ENCODE results near the gene MS4A8.
"Not testable (repeated sequence)": the region's sequence is repeated elsewhere in the genome, so short reads cannot be mapped to it uniquely, and the experiment has no call there.

Gene MS4A8, protein sequence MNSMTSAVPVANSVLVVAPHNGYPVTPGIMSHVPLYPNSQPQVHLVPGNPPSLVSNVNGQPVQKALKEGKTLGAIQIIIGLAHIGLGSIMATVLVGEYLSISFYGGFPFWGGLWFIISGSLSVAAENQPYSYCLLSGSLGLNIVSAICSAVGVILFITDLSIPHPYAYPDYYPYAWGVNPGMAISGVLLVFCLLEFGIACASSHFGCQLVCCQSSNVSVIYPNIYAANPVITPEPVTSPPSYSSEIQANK

DNA sequence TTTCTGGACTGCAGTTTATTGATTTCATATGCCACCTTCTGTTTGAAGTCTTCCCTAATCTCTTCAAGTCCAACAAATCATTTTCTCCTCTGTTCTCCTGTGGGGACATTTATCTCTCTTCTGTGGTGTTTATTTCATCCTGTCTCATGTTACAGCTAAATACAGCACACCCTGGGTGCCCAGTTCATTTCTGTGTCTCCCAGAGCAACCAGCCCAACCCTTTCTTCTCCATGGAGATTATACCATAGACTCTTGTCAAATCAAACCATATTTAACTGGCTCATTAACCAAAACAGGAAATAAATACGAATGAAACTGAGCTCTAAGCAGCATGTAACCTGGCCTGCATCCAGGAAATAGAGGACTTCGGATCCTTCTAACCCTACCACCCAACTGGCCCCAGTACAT, at the start of gene MS4A8:
TSS of gene MS4A8 (plus strand) at position 329 of the 408 bp plus-strand sequence. CDS start 1,249 bp downstream, outside the sequence.
- no peak for DNase-seq

DNA sequence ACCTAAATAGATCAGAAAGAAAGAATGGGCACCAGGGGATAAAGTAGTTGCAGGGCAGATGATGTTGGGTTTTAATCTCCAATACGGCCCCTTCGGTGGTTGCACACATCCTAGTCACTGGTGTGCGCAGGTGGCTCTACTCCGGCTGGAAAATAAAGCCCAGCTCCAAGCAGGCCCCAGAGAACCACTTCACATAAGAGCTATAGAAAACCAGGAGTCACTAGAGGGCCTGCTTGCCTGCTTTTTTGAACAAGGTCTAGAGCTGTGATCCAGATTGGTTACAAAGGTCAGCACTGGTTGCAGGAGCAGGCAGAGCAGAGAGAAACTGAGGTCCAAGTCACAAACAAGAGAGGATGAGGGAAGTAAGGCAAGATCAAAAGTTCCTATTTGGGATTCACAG, 41.5 kb upstream of the MS4A8 start:
- DNase-seq = no peak

DNA sequence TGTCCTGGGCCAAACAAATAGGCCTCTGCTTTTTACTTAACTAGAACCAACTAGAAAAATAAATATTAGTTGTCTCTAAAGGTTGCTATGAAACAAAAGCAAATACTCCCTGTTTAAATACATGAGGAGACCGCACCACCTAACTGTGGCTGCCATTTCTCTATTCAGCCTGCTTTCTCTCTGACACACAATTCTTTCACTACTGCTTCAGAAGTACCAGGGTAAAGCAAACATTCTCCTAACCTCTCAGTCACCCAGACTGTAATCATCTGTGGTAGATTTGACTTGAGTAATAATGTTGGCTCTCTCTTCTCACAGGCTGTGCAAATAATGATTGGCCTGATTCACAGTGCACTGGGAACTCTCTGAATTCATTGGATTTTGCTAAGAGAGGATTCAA, 41.0 kb upstream of the MS4A8 start:
- no peak for DNase-seq

DNA sequence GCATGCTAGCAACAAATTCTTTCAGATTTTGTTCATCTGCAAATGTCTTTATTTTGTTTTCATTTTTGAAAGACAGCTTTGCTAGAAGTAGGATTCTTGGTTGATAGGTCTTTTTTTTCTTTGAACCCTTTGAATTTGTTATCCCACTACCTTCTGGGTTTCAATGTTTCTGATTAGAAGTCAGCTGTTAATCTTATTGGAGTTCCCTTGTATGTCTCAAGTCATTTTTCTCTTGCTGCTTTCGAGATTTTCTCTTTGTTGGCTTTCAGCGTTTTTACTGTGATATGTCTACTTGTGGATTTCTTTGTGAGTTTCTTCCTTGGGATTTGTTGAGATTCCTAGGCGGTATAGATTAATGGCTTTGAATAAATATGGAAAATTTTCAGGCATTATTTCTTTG, 27.2 kb upstream of the MS4A8 start:
- no peak for DNase-seq

DNA sequence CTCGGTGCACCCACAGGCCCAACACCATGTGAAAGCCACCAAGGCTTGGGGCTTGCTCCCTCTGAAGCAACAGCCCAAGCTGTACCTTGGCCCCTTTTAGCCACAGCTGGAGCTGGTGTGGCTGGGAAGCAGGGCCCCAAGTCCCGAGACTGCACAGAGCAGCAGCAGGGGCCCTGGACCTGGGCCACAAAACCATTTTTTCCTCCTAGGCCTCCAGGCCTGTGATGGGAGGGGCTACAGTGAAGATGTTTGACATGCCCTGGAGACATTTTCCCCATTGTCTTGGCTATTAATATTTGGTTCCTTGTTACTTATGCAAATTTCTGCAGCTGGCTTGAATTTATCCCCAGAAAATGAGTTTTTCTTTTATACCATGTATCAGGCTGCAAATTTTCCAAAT, 21.2 kb upstream of the MS4A8 start:
- not testable (repeated sequence) for DNase-seq

DNA sequence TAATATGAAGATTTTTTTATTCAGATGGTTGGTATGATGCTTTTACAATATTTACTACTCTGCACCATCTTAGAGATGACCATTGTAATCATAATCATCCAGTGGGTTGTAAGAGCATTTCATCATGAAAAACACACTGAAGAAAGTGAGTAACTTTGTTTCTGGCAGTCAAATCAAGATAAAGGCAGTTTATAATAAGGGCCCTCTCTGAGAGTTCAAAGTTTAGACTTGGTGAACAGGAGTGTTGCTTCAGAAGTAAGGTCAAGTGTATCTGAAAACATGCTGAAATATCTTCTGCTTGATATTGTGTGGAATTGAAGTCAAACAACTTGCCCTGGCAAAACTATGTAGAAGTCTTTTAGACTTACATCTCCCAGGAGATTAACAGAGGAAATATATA, 19.5 kb upstream of the MS4A8 start:
- no peak for DNase-seq

DNA sequence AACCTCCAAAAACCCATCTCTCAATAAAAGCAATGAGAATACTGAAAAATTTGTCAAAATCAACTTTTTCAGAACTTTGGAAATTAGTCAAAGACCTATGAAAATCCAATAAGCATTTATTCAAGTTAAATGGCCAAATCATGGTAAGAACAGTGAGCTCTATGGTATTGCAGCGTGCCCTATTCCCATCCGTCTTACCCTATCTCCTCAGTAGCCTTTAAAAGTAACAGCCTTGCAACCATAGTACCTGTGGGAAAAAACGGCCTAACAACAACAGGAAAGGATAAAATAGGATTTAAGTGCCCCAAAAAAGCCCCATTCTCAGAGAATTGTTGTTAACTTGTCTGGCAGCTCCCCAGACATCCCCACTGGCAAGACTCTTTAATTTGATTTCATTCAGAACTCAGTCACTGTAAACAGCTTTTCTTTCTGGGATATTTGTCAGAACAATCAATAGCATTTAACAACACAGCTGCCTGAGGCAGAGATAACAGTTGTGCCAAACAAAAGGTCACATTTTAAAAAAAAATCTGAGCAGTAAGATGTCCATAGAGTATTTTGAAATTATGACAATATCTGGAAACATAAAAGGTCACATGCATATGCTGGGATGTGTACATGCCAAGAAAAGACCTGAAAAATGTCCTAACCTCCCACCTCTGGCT, 18.8 kb upstream of the MS4A8 start:
- no peak for DNase-seq

DNA sequence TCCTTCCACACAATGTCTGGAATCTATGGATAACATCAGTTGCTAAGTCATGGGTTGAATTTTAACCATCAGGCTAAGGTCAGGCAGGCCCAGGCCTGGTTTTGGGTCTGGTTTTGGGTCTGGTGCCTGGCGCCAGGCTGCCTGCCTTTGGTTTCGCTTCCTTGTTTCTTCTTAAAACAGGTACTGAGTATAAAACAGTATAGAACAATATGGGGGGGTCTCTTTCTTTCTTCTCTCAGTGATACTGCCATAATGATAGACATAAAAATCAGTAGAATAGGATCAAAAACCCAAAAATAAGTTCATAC, 14.9 kb upstream of the MS4A8 start:
- DNase-seq = not testable (repeated sequence)

DNA sequence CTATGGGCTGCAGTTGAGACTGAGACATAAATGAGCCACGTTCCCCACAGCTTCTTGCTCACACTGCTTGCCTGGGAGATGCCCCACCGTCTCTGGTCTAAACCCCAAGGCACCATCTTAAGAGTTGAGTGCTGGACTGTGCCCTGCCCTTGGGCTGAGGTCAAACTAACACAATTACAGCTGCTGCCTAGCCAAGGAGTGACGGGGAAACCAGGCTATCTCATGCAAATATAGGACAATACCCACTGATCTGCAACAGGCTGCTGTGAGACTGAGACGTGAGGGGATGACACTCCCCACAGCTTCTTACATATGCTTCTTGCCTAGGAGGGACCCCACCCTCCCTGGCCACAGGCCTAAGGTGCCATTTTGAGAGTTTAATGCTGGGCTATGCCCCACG, 7.8 kb upstream of the MS4A8 start:
- no peak for DNase-seq

DNA sequence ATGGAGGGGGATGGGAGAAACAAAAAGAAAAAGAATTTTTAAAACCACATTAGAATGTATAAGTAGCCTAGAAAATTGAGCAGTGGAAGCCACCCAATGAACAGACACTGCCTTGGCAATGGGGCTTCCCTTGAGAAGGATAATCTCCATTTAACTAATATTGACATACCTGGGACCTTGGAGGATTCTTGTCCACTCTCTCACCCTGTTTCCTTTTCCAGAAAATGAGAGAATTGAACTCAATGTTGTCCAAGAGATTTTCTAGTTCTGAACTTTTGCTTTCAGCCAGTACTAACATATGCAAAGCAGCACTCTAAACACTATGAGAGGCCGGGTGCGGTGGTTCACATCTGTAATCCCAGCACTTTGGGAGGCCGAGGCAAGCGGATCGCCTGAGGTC, 524 bp downstream of the MS4A8 start:
- DNase-seq = no peak

DNA sequence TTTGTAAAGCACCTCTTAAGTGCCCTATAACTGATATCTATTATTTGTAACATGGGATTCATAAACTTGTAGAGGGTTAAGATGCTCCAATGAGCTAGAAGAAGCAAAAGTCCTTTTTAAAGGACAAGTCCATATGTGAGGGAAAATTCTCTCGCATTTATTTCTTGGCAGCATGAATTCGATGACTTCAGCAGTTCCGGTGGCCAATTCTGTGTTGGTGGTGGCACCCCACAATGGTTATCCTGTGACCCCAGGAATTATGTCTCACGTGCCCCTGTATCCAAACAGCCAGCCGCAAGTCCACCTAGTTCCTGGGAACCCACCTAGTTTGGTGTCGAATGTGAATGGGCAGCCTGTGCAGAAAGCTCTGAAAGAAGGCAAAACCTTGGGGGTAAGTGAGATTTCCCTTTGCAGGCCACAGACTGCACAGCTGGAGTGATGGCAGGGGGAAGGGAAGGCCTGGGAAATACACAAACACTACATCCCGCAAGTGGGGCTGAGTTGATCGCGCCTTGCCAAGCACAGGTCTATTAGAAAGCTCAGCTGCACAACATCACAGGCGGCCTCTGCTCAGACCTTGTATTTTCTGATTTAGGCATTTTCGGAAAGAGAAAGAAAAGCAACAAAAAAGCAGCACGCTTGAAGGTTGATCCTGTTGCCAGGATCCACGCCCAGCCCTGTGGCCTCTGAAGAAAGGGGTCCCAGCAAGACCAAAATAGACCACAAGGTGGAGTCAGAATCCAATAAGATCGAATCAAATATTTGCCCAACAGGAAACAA, 1.5 kb downstream of the MS4A8 start:
- DNase-seq = no peak

DNA sequence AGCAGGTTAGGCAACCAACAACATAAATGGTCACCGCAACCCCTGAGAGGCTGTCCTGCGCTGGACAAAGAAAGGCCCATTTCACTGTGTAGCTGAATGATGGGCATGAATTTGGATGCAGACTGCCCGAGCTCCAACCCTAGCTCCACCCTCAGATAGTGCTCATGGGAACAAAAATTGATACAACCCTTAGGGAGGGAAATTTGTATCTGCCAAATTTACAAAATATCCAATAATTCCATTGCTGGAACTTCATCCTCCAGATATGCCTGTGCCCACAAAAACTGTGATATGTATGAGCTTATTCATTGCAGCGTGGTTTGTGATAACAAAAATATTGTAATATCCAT, 2.0 kb downstream of the MS4A8 start:
- no peak for DNase-seq

DNA sequence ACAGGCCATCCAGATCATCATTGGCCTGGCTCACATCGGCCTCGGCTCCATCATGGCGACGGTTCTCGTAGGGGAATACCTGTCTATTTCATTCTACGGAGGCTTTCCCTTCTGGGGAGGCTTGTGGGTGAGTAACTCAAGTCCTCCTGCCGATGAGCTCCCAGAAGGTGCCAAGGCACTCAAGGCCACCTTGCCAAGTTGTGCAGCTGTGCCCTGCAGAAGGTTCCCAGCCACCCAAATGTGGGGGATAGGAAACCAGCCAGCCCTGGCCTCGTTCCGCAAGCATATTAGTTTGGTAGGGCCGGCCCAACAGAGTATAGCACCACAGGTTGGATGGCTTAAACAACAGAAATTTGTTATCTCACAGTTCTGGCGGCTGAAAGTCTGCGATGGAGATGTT, 4.0 kb downstream of the MS4A8 start:
- DNase-seq = no peak

DNA sequence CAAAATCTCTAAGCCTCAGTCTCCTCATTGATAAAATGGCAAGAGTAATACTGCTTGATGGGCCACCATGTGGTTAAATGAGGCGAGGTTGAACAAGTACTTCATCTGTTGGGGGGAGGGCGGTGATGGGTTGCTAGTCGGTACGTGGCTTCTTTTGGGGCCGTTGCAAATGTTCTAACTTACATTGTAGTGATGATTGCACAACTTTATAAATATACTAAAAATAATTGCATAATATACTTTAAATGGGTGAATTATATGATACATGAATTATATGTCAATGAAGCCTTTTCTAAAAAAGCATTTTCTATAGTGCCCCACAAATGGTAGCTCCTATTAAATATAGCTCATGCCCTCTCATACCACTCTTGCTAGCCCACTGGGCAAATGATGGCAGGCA, 6.5 kb downstream of the MS4A8 start:
- no peak for DNase-seq

DNA sequence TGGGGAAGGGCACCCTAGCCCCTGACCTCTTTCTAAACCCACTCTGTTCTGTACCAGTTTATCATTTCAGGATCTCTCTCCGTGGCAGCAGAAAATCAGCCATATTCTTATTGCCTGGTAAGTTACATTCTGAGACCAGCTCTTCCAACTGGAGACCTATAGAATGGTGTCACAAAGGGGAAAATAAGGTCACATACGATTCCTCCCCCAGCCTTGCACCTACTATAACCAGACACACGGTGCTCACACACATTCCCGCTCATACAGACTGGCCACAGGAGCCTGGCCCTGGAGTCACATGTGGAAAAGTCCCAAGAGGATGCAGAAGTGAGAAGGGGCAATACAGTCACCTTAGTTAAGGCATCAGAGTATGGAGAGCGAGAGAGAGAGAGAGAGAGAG, 7.5 kb downstream of the MS4A8 start:
- DNase-seq = no peak

DNA sequence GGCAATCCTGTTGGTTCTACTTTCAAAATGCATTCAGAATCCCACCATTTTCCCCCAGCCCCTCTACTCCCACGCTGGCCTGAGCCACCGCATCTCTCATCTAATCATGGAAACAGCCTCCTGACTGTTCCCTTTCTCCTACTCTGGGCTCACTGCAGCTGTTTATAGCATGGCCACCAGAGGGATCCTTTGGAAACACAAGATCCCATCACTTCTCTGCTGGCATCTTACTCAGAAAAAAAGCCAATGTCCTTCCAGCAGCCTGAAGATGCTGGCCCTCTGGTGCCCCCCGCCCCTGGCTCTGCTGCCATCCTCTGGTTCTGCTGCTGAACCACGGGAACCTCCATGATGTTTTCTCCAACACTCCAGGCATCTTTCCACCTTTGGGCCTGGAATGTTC, 11.1 kb downstream of the MS4A8 start:
- no peak for DNase-seq

DNA sequence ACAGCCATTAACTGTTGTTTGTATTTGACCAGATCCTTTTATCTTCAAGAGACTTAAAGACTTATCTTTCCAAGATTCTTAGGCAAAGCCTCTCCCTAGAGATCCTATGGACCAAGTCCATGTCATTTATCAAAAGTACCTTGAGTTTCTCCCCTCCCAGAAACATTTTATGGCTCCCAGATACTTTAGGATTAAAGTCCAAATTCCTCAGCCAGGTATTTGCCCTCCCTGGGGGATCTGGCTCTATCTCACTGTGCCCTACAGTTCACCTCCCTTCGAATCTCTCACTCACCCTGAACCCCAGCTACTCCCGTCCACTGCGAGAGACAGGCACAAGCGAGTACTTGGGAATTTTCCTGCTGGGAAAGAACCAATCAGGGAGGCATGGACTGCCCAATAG, 11.9 kb downstream of the MS4A8 start:
- DNase-seq = no peak

DNA sequence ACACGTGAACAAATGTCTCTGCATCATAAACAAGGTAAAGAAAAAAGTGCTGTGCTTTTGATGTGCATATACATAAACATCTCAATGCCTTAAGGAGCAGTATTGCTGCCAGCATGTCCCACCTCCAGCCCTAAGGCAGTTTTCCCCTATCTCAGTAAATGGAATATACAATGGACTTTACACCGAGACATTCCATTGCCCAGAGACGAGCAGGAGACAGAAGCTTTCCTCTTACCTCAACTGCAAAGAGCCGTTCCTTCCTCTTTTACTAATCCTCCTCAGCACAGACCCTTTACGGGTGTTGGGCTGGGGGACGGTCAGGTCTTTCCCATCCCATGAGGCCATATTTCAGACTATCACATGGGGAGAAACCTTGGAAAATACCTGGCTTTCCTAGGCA, 14.0 kb downstream of the MS4A8 start:
- DNase-seq = not testable (repeated sequence)

DNA sequence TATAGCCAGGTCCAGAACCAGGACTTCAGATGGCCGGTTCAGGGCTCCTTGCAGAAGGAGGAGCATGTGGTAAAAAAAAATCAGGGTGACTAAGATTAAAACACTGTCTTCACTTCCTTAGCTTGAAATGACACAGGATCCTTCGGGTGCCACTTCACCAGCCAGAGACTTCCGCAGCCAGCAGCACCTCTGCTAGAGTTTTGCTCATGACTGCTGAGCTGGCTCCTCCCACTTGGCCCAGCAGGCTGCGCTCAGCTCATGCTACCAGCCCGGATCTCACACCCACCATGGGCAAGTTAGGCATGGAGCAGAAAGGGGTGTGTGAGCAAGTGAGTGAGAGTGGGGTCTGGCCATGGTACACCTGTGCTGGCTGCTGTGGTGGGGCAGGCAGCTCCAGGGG, 18.5 kb downstream of the MS4A8 start:
- peak; percentile 15 for DNase-seq

DNA sequence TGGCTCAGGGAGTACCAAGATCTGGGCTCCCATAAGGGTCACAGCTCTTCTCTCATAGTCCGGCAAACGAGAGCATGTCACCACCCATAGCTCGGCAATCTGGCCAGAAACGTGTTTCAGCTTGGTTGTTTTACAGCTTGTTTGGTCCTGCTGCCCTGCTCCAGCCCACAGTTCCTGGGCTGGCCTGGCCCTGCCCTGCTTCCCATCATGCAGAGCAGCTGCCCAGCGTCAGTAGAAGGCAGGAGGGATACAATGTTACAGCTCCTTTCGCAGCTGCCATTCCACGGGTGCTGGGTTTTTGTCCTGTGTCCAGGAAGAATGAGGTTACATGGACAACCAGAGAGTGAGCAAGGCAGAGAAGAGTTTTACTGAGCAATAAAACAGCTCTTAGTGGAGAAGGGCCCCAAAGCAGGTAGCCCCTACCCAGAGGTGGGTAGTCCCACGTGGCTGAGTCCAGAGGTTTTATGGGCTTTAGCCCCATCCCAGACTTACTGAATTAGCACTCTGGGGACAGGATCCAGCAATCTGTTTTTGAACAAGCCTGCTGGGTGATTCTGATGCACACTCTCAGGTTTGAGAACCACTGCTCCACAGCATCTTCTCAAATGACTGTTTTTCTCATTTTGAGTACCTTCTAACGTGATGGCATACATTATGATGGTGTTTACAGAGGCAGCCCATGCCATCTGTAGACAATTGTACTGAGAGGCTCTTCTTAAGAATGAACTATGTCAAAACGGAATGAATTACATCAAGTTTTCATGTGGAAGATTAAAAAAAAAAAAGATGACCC, 19.3 kb downstream of the MS4A8 start:
- no peak for DNase-seq

DNA sequence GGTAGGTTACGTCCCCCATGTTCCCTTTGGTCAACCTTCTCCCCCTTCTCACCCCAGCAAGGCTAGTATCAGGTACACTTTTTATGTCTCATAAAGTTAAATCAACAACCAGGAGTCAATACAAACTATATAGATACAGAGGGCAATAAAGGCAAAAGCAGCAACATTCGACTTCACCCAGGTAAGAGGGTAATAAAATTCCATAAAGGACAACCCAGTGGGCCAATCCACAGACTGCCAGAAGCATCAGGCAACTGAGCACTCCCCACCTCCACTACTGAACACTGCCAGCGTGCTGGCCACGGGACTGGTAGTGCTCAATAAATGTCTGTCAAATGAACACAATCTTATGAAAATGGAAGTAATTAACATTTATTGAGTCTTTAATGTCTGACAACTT, 20.0 kb downstream of the MS4A8 start:
- no peak for DNase-seq

DNA sequence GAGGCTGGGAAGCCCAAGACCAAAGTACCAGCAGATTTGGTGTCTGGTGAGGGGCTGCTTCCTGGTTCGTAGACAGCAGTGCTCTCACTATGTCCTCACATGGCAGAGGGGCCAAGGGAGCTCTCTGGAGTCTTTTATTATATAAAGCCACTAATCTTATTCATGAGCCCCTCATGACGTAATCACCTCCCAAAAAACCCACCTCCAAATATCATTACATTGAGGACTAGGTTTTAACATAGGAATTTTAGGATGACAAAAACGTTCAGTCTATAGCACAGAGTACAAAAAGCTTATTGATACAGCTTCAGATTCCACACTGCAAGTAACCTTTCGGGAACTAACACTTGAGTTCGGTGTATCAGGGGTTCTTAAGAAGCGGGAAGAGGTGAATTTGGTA, 21.0 kb downstream of the MS4A8 start:
- no peak for DNase-seq

DNA sequence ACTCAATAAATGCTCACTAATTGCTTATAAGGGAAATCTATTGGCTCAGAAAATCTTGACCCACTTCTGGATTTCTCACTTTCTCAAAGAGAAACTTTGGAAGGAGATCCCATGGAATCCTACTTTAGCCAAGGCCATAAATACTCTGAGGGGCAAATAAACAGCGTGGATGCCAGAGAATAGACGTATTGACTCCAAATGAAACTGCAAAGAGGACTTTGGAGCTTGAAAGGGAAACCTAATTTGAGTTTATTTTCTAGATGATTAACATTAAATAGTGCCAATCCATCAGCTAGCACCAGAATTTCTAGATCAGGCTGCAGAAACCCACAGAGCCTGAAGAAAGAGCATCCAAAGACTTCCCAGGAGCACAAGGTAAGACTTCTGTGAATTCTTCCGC, 25.0 kb downstream of the MS4A8 start, which contains the start of gene MS4A18:
TSS of gene MS4A18 (plus strand) at position 301 of the 400 bp plus-strand sequence.
- no peak for DNase-seq

DNA sequence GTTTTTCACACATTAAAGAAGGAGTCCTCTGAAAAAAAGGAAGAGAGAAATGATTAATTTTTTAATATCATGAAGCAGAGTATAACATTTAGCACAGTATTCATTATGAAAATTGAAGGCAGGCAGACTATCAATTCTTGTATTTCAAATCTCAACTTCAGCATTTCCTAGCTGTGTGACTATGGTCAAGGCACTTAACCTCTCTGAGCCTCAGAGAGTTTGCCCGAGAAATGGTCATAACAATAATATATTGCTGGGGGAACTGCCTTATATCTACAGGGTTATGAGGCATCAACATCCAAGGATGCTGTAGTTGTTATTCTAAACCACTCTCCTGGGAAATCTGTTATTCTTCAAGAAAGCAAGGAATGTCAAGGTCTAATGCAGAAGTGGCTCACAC, 26.2 kb downstream of the MS4A8 start:
- no peak for DNase-seq

Measured in CD4-positive, alpha-beta T cell treated with Interleukin-17A for 1 hour (primary cell).